GM11168 (cell line): ENCODE data around the gene CNTROB.
"Not testable (repeated sequence)": the region's sequence is repeated elsewhere in the genome, so short reads cannot be mapped to it uniquely, and the experiment has no call there.

Experiments
- in situ Hi-C: fragments of 300-500 bp; cut with MboI; formaldehyde crosslinking; loops from one replicate; pipeline ENCODE4 v1.12.0; 2022; ENCODE audit warnings: low sequenced_read_pairs; ENCODE audit not compliant: unreplicated experiment

CNTROB gene

DNA sequence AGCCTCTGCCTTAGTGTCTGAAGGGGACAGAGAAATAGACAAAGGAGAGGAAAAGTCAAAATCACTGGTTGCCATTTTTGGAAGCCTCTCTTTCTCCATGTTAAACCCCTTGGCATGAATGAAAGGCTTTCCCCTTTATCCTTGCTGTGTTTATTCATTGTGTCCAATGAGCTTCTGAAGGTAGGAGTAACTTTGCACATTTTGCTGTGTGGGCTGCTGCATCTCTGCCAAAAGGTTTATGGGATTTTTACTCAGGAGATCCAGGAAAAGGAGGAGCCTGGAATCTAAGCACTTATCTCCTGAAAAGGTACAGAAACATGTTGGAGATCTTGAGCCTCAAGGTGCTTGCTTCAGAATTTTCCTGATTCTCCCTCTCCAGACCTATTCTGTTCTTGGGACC, 3.9 kb downstream of the CNTROB start:
- in situ Hi-C loops, result no loop called here

DNA sequence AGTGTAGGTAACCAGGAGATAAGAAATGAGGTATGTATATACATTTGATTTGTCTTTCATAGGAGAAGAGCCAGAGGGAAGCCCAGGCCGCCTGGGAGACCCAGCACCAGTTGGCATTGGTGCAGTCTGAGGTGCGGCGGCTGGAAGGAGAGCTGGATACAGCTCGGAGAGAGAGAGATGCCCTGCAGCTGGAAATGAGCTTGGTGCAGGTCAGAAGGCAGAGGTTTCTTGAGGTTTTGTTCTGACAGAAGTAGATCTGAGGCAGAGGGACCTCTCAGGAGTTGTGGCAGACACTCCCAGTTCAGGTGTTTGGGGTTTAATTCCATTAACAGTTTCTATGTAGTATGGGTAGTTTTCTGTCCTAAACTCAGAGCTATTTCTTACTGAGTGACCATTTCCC, 8.0 kb downstream of the CNTROB start:
- in situ Hi-C loops, result no loop called here

DNA sequence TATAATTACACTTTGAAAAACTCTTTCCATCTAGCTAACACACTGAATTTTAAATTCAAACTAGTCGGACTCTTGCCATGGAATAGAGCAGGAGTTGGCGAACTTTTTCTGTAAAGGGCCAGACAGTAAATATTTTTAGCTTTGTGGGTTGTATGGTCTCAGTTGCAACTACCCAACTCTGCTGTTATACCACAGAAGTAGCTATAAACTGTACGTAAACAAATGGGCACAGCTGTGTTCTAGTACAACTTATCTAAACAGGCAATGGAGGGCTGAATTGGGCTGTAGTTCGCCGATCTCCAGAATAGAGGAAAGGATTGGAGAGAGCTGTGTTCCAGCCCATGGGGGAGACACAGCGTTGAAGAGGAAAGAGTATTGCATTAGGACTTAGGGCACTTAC, 8.7 kb downstream of the CNTROB start:
- in situ Hi-C loops, result no loop called here

DNA sequence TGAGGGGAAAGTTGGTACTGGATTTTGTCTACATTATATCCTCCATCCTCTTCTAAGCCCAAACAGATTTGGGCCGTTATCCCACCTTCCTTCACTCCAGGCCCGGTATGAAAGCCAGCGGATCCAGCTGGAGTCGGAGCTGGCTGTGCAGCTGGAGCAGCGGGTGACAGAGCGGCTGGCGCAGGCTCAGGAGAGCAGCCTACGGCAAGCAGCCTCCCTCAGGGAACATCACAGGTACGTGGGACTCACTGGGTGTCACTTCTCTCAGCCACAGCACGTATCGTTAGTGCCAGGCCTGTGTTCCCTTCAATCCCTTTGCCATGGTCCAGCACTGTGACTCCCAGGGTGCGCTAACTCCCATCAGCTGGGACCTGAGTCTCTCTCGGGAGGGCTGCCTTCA, 11.3 kb downstream of the CNTROB start:
- in situ Hi-C loops, result no loop called here

DNA sequence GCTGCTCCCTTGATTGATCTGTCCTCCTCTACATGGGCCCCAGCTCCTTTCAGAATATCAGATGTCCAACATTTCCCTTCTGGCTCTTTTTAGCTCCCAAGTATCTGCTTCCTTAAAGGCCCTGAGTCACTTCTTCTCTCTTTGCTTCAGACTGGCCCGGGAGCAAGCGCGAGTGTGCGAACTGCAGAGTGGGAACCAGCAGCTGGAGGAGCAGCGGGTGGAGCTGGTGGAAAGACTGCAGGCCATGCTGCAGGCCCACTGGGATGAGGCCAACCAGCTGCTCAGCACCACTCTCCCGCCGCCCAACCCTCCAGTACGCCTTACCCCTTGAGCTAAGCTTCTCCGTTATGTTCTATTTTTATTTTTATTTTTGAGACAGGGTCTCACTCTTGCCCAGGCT, 12.3 kb downstream of the CNTROB start:
- in situ Hi-C loops, result no loop called here

DNA sequence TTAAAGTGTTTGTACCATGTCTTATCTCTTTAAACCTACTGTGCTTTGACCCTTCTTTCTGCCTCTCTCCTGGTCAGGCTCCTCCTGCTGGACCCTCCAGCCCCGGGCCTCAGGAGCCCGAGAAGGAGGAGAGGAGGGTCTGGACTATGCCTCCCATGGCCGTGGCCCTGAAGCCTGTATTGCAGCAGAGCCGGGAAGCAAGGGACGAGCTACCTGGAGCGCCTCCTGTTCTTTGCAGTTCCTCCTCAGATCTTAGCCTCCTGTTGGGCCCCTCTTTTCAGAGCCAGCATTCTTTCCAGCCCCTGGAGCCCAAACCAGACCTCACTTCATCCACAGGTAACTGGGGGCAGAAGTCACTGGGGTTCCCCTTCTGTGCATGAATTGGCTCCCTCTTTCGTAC, 13.6 kb downstream of the CNTROB start:
- in situ Hi-C loops, result no loop called here

DNA sequence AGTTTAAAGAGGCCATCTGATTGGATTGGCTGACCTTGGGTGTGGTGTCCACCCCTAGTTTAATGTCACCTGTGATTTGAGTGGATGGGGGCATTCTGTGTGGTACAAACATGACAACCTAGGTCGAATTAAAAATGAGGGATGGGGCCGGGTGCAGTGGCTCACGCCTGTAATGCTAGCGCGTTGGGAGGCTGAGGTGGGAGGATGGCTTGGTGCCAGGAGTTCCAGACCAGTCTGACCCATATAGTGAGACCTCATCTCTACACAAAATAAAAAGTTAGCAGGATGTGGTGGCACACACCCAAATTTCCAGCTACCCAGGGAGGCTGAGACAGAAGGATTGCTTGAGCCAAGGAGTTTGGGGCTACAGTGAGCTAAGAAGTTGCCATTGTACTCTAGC, 14.4 kb downstream of the CNTROB start:
- in situ Hi-C loops, result no loop called here

DNA sequence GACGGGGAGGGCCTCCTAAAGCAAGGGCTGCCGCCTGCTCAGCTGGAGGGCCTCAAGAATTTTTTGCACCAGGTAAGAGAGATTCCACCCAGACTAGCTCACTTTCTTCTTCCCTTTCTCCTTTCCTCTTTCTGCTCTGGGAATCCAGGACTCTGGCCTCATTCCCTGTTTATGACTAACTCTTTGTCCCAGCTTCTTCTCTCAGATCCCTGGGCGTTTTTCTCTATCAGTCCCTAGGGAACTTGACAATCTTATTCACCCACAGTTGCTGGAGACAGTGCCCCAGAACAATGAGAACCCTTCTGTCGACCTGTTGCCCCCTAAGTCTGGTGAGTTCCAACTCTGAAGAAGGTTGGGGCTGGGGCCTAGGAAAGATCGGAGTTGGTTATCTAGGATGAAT, 15.6 kb downstream of the CNTROB start:
- in situ Hi-C loops, result no loop called here

DNA sequence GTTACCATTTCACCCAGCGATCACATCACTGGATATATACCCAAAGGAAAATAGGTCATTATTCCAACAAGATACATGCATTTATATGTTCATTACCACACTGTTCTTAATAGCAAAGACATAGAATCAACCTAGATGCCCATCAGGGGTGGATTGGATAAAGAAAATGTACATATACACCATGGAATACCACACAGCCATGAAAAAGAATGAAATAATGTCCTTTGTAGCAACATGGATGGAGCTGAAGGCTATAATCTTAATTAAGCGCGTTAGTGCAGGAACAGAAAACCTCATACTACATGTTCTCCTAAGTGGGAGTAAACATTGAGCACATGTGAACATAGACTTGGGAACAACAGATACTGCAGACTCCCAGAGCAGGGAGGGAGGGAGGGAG, 18.6 kb downstream of the CNTROB start:
- in situ Hi-C loops, result no loop called here

DNA sequence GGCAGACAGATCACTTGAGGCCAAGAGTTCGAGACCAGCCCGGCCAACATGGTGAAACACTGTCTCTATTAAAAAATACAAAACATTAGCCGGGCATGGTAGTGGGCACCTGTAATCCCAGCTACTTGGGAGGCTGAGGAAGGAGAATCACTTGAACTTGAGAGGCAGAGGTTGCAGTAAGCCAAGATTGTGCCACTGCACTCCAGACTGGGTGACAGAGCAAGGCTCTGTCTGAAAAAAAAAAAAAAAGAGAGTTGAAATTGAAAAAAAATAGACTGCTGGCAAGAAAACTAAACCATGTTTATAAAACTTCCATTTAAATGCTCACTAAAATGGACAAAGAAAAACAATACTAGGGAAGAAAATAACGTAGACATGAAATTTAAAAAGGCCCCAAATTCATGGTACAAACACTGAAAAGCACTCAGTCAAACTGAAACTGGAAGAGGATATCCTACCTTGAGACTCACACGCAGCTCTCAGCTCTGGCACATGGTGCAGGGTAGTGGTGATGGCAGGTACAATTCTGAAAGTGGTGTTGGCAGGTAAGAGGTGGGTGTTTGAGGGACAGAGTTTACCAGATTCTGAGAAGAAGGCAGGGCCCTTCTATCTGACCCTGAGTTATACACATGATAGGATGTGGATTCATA, 19.3 kb downstream of the CNTROB start:
- in situ Hi-C loops, result no loop called here

DNA sequence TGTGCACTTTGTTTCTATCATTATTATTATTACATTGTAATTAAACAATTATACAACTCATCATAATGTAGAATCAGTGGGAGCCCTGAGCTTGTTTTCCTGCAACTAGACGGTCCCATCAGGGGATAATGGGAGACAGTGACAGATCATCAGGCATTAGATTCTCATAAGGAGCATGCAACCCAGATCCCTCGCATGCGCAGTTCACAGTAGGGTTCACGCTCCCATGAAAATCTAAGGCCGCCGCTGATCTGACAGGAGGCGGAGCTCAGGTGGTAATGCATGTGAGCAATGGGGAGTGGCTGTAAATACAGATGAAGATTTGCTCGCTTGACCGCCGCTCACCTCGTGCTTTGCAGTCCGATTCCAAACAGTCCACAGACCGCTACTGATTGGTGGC, 21.3 kb downstream of the CNTROB start:
- in situ Hi-C loops, result not testable (repeated sequence)

DNA sequence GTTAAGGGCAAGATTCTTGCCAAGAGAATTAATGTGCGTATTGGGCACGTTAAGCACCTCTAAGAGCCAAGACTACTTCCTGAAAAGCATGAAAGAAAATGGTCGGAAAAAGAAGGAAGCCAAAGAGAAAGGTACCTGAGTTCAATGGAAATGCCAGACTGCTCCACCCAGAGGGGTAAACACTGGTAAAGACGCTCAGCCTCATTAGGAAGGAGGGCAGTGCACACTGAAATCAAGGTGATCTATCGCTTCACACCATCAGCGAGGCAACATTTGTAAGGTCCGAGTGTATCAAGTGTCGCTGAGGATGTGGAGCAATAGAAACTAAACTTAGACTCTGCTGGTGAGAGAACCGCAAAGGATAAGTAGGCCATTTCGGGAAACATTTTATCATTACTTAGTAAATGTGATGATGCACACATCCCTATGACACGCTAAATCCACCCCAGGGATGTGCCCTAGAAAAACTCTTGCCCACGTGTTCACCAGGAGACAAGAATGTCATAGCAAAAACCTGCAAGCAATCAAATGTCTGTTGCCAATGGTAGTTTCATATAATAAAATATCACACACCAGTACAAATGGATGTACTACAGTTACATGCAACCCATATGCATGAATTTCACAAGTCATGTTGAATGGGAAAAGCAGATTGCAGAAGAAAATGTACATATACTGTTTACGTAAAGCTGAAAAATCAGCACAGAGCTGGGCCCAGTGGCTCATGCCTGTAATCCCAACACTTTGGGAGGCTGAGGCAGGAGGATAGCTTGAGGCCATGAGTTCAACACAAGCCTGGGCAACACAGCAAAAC, 23.6 kb downstream of the CNTROB start:
- in situ Hi-C loops, result no loop called here

DNA sequence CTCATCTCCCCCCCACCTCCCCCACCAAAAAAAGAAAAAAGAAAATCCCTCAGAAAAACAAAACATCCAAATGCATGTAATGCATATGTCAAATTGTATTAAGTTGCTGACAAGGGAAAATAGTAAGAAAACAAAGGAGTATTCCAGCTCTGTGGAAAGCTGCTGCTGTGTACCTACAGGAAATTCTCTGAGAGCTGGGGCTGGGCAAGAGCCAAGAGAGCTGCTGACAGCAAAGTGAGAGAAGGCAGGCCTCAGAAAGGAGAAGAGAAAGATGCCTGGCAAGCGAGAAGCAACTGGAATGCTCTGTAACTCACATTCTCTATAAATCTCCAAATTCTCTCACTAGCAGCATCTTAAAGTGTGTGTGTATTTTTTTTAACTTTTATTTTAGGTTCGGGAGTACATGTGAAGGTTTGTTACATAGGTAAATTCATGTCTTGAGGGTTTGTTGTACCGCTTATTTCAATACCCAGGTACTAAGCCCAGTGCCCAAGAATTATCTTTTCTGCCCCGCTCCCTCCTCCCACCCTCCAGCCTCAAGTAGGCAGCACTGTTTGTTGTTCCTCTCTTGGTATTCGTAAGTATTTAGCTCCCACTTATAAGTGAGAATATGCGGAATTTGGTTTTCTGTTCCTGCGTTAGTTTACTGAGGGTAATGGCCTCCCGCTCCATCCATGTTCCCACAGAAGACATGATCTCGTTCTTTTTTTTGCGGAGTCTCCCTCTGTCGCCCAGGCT, 24.4 kb downstream of the CNTROB start:
- in situ Hi-C loops, result no loop called here

DNA sequence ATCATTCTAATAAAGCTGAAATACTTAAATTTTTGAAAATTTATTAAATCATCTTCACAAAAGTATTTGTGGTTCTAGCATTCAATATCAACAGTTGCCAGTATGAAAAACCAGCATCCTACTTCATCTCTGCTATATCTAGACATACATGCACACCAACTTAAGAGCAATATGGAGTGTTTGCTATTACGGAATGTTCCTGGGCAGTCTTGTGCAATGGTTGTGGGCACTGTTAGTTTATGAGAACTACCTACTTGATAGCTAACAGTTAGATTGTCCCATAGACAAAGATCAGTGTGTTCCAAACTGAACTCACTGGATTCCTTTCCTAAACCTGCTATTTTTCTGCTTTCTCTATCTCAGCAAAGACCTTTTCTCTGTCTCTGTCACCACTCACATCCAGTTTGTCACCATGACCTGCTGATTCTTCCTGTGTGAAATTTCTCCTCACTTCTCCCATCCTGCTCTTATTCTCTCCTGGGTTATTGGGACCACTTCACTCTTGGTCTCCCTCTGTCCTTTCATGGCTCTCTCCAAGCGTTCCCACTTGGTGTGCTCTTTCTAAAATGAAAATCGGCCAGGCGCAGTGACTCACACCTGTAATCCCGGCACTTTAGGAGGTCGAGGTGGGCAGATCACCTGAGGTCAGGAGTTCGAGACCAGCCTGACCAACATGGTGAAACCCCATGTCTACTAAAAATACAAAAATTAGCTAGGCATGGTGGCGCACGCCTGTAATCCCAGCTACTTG, 27.7 kb downstream of the CNTROB start:
- in situ Hi-C loops, result no loop called here

DNA sequence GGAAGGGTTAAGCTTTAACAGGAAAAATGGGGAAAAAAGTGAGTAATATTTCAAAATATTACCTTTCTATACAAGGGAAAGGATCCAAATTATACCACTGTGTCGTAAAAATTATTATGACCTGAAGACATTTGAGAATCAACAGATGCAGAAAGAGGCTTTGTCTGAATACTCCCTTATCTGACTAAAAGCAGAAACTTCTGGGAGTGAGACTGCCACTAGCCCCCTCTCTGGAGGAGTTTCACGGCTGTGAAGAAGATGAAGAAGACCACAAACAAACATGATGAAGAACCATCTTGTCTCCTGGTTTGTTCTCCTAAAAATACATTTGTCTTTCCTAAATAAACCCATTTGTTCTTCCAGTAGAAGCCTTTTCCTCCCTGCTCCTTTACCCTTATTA, 29.4 kb downstream of the CNTROB start:
- in situ Hi-C loops, result no loop called here

DNA sequence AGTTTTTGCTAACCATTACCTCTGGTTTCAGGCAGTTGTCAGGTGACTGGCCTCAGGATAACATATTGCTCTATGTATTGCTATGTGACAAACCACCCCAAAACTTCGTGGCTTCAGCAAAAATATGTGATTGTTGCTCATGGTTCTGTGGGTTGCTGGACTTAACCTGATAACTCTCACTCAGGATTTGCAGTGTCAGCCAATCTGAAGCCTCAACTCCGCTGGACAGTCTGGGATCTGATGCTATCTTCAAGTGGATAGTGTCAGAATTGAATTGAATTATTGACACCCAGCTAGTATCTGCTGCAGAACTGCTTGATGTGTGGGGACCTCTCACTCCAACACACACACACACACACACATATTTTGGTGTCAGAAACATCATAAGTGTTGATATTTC, 35.7 kb downstream of the CNTROB start:
- in situ Hi-C loops, result no loop called here

DNA sequence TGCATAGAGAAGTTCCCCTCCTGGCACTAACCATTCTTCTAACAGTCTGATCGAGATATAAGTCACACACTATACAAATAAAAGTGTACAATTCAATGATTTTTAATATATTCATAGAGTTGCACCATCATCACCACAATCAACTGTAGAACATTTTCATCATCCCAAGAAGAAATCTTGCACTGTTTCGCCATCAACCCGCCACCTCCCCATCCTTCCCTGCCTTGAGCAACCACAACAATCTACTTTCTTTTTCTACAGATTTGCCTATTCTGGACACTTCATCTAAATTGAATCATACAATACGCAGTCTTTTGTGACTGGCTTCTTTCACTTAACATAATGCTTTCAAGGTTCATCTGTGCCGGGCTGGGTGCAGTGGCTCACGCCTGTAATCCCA, 37.4 kb downstream of the CNTROB start:
- in situ Hi-C loops, result no loop called here

DNA sequence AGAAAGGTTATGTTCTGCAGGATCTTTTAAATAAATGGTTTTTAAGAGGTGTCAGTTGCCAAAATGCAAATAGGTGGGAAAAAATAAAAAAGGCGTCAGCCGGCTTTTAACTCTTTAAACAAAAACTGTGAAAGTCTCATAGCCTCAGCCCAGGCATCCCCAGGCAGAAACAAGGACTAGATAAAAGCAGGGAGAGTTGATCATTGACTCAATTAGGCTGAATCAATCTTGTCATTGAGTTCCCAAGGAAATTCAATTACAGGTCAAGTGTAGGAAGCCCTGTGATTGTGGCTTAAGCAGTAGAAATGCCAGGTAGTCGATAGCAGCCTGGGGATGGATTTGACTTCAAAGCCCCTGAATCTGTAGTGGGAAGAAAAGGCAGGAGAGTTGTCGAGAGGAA, 39.6 kb downstream of the CNTROB start:
- in situ Hi-C loops, result no loop called here

DNA sequence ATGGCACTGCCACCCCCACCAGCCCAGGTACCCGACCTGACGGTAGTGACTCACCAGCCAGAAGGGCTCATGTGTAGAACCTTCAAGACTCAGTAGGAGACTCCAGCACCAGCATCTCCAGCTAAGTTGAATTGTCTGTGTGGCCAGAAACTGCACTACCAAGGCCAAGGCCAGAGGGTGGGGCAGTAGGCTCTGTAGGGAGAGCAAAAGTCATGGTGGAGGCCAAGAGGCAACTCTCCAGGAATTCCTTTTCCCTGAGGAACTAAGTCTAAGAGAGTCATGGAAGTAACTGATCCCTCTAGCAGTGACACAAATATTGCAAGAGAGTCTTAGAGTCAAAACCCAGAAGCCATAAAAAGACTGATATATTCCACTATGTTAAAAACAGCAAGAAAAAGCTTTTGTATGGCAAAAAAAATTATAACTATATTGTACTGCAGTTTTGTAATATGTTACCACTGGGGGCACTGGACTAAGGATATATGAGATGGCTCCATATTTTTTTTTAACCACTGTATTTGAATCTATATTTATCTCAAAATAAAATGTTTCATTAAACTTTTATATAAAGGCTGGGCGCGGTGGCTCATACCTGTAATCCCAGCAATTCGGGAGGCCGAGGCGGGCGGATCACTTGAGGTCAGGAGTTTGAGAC, 40.3 kb downstream of the CNTROB start:
- in situ Hi-C loops, result no loop called here

DNA sequence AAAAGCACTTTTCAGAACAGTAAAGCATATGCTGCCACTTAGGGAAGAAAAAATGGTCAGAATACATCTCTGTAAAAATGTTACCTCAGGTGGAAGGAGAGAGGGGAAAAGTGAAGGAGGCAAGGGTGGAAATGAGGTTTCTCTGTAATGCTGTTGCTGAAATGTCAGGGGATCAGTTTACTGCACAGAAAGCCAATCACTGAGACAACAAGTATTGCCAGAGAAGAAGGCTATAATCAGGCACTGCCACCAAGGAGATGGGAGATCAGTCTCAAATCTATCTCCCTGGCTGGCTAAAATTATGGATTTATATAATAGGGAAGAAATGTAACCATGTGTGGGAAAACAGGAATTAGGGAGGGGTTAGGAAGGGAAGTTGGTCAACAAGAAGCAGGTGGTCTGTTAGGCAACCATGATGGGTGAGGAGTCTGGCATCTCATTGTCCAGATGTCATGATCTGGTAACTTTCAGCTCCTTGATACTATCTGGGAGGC, 42.7 kb downstream of the CNTROB start:
- in situ Hi-C loops, result no loop called here
